Body of pancreas (tissue), 4 donors: ENCODE measurements around the gene BRIP1. TPM values are rescaled to one million over a fixed set of nuclear protein-coding genes. Genes with fewer than 3 reads are reported as not detected.

Source experiments
- ATAC-seq: fragments of 150-250 bp; one replicate; pipeline ENCODE4 v1.9.1; 2016
- DNase-seq, 4 donors: peaks; one replicate each; pipeline ENCODE4 v3.0.0-alpha.2; 2019
- H3K27ac ChIP-seq, 4 donors: fragments of 200-600 bp; sonication (generic); 1 replicate in 3 of 4; 2 replicates in 1 of 4; pipeline versions ENCODE4 v1.5.1 to v1.6.1; 2016 to 2019; ENCODE audit warnings: mild to moderate bottlenecking in 1 of 4, mixed read lengths in 1 of 4, moderate library complexity in 1 of 4
- H3K27me3 ChIP-seq, 2 donors: fragments of 200-600 bp; sonication (generic); one replicate each; pipeline ENCODE4 v1.6.0; 2016; ENCODE audit warnings: mild to moderate bottlenecking in 1 of 2
- H3K36me3 ChIP-seq, 2 donors: fragments of 200-600 bp; sonication (generic); replicated peaks in 1 of 2; 2 replicates each; pipeline ENCODE4 v1.5.1; 2016; ENCODE audit warnings: low read depth in 2 of 2; ENCODE audit not compliant: insufficient read depth in 1 of 2
- H3K4me1 ChIP-seq: fragments of 200-600 bp; sonication (generic); one replicate; pipeline ENCODE4 v1.6.0; 2016
- H3K4me3 ChIP-seq, 2 donors: fragments of 200-600 bp; sonication (generic); 1 replicate in 1 of 2; 2 replicates in 1 of 2; pipeline ENCODE4 v1.5.1; 2016 to 2019
- H3K9me3 ChIP-seq, 3 donors: fragments of 200-600 bp; sonication (generic); 1 replicate in 2 of 3; 2 replicates in 1 of 3; pipeline ENCODE4 v1.5.1; 2016
- POLR2A ChIP-seq, 3 donors: fragments of 450-650 bp; IDR thresholded peaks; one replicate each; pipeline ENCODE4 v1.6.1; 2016; ENCODE audit warnings: antibody characterized with exemption in 3 of 3, mild to moderate bottlenecking in 2 of 3
- WGBS, 2 donors: methylation state at CpG; one replicate each; pipeline ENCODE4 v1.1.5; 2017; 5-methylcytosine and 5-hydroxymethylcytosine counted together
- intact Hi-C: fragments of 100-400 bp; cut with DNase I; formaldehyde crosslinking; loops from one replicate; pipeline ENCODE4 v1.15.1; 2023
- small RNA-seq: library from RNA; depleted of rRNA; stranded (forward); fragments of <200 nt; gene quantifications from one replicate; pipeline ENCODE3, GENCODE V24; 2016
- total RNA-seq, 2 donors: library from RNA; depleted of rRNA; stranded (reverse); fragments of >200 nt; gene quantifications; one replicate each; pipeline ENCODE4 v1.1.0, GENCODE V29; 2016
- TF ChIP-seq, protein P1 (sequence below), 7 experiments: fragments of 450-650 bp in 4 of 7; fragments of 200-600 bp in 3 of 7; sonication (generic) in 3 of 7; IDR thresholded peaks; one replicate each; pipeline ENCODE4 v1.5.1; 2016 to 2019; ENCODE audit warnings: antibody characterized with exemption in 7 of 7

The BRIP1 gene
- total RNA-seq, 2 donors from 2014 or later: under 0.01 to 0.33 TPM

GRCh38 chr17:61634942-61635538 lies 228.3 kb downstream of the BRIP1 start:
- WGBS, 2 donors: 64 to 66% methylated on average over 5 of the region's 5 CpGs
- H3K27ac ChIP-seq: no peak overlapping the region
- ATAC-seq: no peak
- intact Hi-C loops: no loop called here
- DNase-seq: no peak
- no peaks in the 10 kb centered on the region for H3K4me1 ChIP-seq
- no peak for TF ChIP-seq POLR2A (IDR thresholded peaks at IDR 0.05)
- TF ChIP-seq, protein P1, sequence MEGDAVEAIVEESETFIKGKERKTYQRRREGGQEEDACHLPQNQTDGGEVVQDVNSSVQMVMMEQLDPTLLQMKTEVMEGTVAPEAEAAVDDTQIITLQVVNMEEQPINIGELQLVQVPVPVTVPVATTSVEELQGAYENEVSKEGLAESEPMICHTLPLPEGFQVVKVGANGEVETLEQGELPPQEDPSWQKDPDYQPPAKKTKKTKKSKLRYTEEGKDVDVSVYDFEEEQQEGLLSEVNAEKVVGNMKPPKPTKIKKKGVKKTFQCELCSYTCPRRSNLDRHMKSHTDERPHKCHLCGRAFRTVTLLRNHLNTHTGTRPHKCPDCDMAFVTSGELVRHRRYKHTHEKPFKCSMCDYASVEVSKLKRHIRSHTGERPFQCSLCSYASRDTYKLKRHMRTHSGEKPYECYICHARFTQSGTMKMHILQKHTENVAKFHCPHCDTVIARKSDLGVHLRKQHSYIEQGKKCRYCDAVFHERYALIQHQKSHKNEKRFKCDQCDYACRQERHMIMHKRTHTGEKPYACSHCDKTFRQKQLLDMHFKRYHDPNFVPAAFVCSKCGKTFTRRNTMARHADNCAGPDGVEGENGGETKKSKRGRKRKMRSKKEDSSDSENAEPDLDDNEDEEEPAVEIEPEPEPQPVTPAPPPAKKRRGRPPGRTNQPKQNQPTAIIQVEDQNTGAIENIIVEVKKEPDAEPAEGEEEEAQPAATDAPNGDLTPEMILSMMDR (IDR thresholded peaks at IDR 0.05): no peak
- H3K9me3 ChIP-seq: no peaks in the 10 kb centered on the region
- H3K4me3 ChIP-seq: no peak overlapping the region
- no peaks in the 10 kb centered on the region for H3K36me3 ChIP-seq
- H3K27me3 ChIP-seq: no peaks in the 10 kb centered on the region

DNA sequence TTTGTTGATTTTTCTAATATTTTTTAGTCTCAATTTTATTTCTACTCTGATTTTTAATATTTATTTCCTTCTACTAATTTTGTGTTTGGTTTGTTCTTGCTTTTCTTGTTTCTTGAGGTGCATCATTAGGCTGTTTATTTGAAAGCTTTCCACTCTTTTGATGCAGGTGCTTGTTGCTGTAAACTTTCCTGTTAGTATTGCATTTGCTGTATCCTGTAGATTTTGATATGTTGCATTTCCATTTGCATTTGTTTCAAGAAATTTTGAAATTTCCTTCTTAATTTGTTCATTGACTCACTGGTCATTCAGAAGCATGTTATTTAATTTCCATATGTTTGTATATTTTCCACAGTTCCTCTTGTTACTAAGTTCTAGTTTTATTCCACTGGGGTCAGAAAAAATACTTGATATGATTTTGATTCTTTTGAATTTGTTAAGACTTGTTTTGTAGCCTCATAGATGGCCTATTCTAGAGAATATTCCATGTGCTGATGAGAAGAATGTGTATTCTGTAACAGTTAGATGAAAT lies 229.3 kb downstream of the BRIP1 start:
- ATAC-seq (no peak), DNase-seq (no peak)
- Histone ChIP-seq H3K36me3 (no peaks in the 10 kb centered on the region), H3K27me3 (no peaks in the 10 kb centered on the region), H3K27ac (no peak overlapping the region), H3K9me3 (no peaks in the 10 kb centered on the region), H3K4me3 (no peak overlapping the region), H3K4me1 (no peaks in the 10 kb centered on the region)
- intact Hi-C loops: no loop called here
- TF ChIP-seq, protein P1 (IDR thresholded peaks at IDR 0.05): no peak
- no peak for TF ChIP-seq POLR2A (IDR thresholded peaks at IDR 0.05)

DNA sequence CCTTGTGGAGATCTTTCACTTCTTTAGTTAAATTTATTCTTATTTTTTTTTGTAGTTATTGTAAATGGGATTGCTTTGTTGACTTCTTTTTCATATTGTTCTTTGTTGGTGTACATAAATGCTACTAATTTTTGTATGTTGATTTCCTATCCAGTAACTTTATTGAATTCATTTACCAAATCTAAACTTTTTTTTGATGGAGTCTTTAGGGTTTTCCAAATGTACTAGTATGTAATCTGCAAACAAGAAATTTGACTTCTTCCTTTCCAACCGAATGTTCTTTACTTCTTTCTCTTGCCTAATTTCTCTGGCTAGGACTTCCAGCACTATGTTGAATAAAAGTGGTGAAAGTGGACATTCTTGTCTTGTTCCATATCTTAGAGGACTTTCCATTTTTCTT lies 230.5 kb downstream of the BRIP1 start:
- ATAC-seq: no peak
- no peak for TF ChIP-seq POLR2A (IDR thresholded peaks at IDR 0.05)
- TF ChIP-seq, protein P1 (IDR thresholded peaks at IDR 0.05): no peak
- DNase-seq: no peak
- no peaks in the 10 kb centered on the region for H3K36me3 ChIP-seq
- WGBS, 2 donors: 75 to 83% methylated on average over 1 of the region's 1 CpG
- H3K27me3 ChIP-seq: no peaks in the 10 kb centered on the region
- no peak overlapping the region for H3K27ac ChIP-seq
- H3K4me1 ChIP-seq: no peaks in the 10 kb centered on the region
- H3K9me3 ChIP-seq: no peaks in the 10 kb centered on the region
- intact Hi-C loops: no loop called here
- no peak overlapping the region for H3K4me3 ChIP-seq

GRCh38 chr17:61631800-61632199 lies 231.5 kb downstream of the BRIP1 start:
- Histone ChIP-seq H3K27me3 (no peaks in the 10 kb centered on the region), H3K4me1 (no peaks in the 10 kb centered on the region), H3K27ac (no peak overlapping the region), H3K9me3 (no peaks in the 10 kb centered on the region), H3K4me3 (no peak overlapping the region), H3K36me3 (no peaks in the 10 kb centered on the region)
- WGBS, 2 donors: 52 to 83% methylated on average over 1 of the region's 1 CpG
- no peak for ATAC-seq
- DNase-seq: no peak
- intact Hi-C loops: no loop called here
- no peak for TF ChIP-seq POLR2A (IDR thresholded peaks at IDR 0.05)

Small RNA genes lying within 50 kb of the gene (small RNA-seq; reads per million reads assigned to genes)
- gene RF00019: not detected

Other genes starting within 250 kb of the BRIP1 start
- gene INTS2, start 64.5 kb upstream of the BRIP1 start, total RNA-seq: 10 to 100 TPM in 1 of 2 donors, 1 to 10 TPM in 1; 3.6 to 13.2 TPM
- gene MED13, start 201.8 kb upstream of the BRIP1 start, total RNA-seq: 10 to 100 TPM; 37.4 to 41.5 TPM